Vagina (tissue), 2 donors: ENCODE results near the gene TMEM79. TPM values are rescaled to one million over a fixed set of nuclear protein-coding genes. Genes with fewer than 3 reads are reported as not detected.

Experiments used
- DNase-seq, 2 donors: peaks; one replicate each; pipeline ENCODE4 v3.0.0-alpha.2; 2017; ENCODE audit errors: extremely low spot score in 2 of 2
- H3K27ac ChIP-seq: fragments of 200-600 bp; sonication (generic); one replicate; pipeline ENCODE4 v1.5.1; 2019
- H3K27me3 ChIP-seq: fragments of 200-600 bp; sonication (generic); one replicate; pipeline ENCODE4 v1.5.1; 2019
- H3K36me3 ChIP-seq, 2 donors: fragments of 200-600 bp; sonication (generic); one replicate each; pipeline ENCODE4 v1.5.1; 2017 to 2019
- H3K4me1 ChIP-seq: fragments of 200-600 bp; sonication (generic); one replicate; pipeline ENCODE4 v1.5.1; 2019
- H3K4me3 ChIP-seq, 2 donors: fragments of 200-600 bp; sonication (generic); 1 replicate in 1 of 2; 2 replicates in 1 of 2; pipeline ENCODE4 v1.5.1; 2016 to 2019
- H3K9me3 ChIP-seq: fragments of 200-600 bp; sonication (generic); one replicate; pipeline ENCODE4 v1.5.1; 2019
- POLR2A ChIP-seq, 2 donors: fragments of 450-650 bp; IDR thresholded peaks; one replicate each; pipeline ENCODE4 v1.6.1; 2017; ENCODE audit warnings: antibody characterized with exemption in 2 of 2, mild to moderate bottlenecking in 2 of 2, moderate library complexity in 2 of 2
- POLR2AphosphoS5 ChIP-seq, 2 donors: sonication (generic); formaldehyde crosslinking; IDR thresholded peaks; one replicate each; pipeline ENCODE4 v1.9.0; 2017; ENCODE audit warnings: antibody characterized with exemption in 2 of 2, mild to moderate bottlenecking in 2 of 2, low read depth in 1 of 2; ENCODE audit not compliant: insufficient read depth in 1 of 2
- intact Hi-C: fragments of 100-400 bp; cut with DNase I; formaldehyde crosslinking; loops from one replicate; pipeline ENCODE4 v1.15.1; 2023
- total RNA-seq: library from RNA; depleted of rRNA; stranded (reverse); fragments of >200 nt; gene quantifications from one replicate; pipeline ENCODE4 v1.2.3, GENCODE V29; 2016
- TF ChIP-seq, protein P1 (sequence below), 3 experiments: fragments of 450-650 bp in 2 of 3; fragments of 200-600 bp in 1 of 3; sonication (generic) in 1 of 3; IDR thresholded peaks; one replicate each; pipeline ENCODE4 v1.5.1; 2017 to 2019; ENCODE audit warnings: antibody characterized with exemption in 3 of 3, mild to moderate bottlenecking in 2 of 3, moderate library complexity in 2 of 3

The TMEM79 gene
- total RNA-seq, 1 donor from 2014 or later, result 27.3 TPM

DNA sequence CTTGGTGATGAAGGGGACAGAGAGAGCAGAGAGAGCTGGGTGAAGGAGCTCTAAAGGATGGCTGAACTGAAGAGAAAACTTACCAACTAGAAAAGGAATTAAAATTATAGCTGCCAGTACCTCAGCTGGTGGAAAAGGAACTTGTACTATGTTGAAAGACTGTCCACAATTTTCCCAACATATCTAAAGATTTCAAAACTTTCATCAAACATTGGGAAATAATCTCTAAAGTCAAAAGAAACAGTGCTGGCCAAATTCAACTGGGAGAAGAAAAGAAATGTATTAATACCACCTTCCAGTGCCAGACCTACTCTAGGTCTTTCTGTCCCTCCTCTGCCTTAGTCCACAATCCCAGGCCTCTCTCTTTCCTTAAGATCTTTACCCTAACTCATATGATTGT lies 7.6 kb upstream of the TMEM79 start:
- TF ChIP-seq POLR2AphosphoS5 (IDR thresholded peaks at IDR 0.05; ENCODE audit: insufficient read depth in 1 of 2, low read depth in 1 of 2) (no peak), POLR2A (IDR thresholded peaks at IDR 0.05) (no peak)
- TF ChIP-seq, protein P1, sequence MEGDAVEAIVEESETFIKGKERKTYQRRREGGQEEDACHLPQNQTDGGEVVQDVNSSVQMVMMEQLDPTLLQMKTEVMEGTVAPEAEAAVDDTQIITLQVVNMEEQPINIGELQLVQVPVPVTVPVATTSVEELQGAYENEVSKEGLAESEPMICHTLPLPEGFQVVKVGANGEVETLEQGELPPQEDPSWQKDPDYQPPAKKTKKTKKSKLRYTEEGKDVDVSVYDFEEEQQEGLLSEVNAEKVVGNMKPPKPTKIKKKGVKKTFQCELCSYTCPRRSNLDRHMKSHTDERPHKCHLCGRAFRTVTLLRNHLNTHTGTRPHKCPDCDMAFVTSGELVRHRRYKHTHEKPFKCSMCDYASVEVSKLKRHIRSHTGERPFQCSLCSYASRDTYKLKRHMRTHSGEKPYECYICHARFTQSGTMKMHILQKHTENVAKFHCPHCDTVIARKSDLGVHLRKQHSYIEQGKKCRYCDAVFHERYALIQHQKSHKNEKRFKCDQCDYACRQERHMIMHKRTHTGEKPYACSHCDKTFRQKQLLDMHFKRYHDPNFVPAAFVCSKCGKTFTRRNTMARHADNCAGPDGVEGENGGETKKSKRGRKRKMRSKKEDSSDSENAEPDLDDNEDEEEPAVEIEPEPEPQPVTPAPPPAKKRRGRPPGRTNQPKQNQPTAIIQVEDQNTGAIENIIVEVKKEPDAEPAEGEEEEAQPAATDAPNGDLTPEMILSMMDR (IDR thresholded peaks at IDR 0.05), result no peak
- no peak for DNase-seq
- intact Hi-C loops, result no loop called here
- peaks cover 17% of the 10 kb centered on the region for H3K4me1 ChIP-seq
- no peaks in the 10 kb centered on the region for H3K27me3 ChIP-seq
- peaks cover 0 to 73% of the 10 kb centered on the region in 2 donors for H3K36me3 ChIP-seq
- H3K4me3 ChIP-seq, result no peak overlapping the region
- no peaks in the 10 kb centered on the region for H3K9me3 ChIP-seq
- no peak overlapping the region for H3K27ac ChIP-seq

DNA sequence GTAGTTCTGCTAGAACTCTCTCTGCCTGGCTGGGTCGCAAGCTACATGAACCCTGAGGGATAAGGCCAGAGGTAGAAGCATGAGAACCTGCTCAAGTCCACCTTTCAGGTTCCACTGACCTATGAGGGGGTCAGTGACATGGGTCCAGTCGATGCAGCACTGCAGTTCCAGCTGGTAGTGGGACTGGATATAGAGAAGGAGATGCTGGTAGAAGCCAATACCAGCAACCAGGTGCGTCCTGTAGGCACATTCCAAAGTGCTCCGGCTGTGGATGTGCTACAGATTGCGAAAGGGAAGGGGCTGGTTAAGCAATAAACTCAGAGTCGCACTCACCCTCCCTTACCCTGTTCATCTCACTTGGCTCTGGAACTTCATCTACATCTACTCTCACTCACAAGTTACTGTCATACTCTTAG lies 7.2 kb upstream of the TMEM79 start:
- H3K27ac ChIP-seq, result no peak overlapping the region
- H3K4me1 ChIP-seq, result peaks cover 22% of the 10 kb centered on the region
- no peak overlapping the region for H3K4me3 ChIP-seq
- H3K27me3 ChIP-seq, result no peaks in the 10 kb centered on the region
- intact Hi-C loops, result no loop called here
- H3K9me3 ChIP-seq, result no peaks in the 10 kb centered on the region
- peaks cover 0 to 69% of the 10 kb centered on the region in 2 donors for H3K36me3 ChIP-seq
- DNase-seq, result no peak
- TF ChIP-seq, protein P1 (IDR thresholded peaks at IDR 0.05), result no peak
- TF ChIP-seq POLR2AphosphoS5 (IDR thresholded peaks at IDR 0.05; ENCODE audit: insufficient read depth in 1 of 2, low read depth in 1 of 2), result no peak
- TF ChIP-seq POLR2A (IDR thresholded peaks at IDR 0.05), result no peak

DNA sequence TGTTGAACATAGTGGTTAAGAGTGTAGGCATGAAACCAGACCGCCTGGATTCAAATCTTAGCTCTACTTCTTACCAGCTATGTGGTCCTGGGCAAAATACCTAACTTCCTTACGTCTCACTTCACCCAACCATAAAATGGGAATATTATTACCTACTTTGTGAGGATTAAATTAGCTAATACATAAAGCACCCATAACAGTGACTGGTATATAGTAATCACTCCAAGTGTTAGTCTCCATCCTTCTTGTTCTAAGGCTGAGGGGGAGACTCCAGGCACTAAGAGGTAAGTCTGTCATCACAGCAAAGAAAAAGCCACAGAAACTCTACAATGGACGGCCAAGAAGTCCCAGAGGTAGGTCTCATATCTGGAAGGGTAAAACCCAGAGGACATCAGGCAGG lies 4.3 kb upstream of the TMEM79 start:
- Histone ChIP-seq H3K27ac (no peak overlapping the region), H3K4me1 (peaks cover 42% of the 10 kb centered on the region), H3K27me3 (no peaks in the 10 kb centered on the region), H3K4me3 (no peak overlapping the region), H3K36me3 (peaks cover 0 to 40% of the 10 kb centered on the region in 2 donors), H3K9me3 (no peaks in the 10 kb centered on the region)
- no peak for DNase-seq
- TF ChIP-seq POLR2A (IDR thresholded peaks at IDR 0.05) (no peak), POLR2AphosphoS5 (IDR thresholded peaks at IDR 0.05; ENCODE audit: insufficient read depth in 1 of 2, low read depth in 1 of 2) (no peak)
- TF ChIP-seq, protein P1 (IDR thresholded peaks at IDR 0.05), result no peak
- intact Hi-C loops, result no loop called here

DNA sequence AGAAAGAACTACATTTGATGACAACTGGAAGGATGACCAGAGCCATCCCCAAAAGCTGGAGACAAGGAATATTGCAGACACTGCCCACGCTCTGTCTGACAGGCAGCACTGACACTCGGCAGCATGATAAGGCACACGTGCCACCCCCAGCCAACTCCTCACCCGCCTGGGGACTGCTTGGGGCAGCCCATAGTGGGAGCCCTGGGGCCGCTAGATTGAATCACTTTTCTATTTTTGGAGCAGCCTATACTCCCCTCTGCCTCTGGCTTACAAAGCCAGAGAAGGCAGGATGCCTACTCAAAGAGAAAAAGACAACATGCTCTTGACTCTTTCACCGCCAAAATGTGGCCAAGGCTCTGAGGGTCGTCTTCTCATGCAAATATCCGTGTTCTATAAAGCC lies 2.8 kb upstream of the TMEM79 start:
- peaks cover 52% of the 10 kb centered on the region for H3K4me1 ChIP-seq
- TF ChIP-seq, protein P1 (IDR thresholded peaks at IDR 0.05), result no peak
- TF ChIP-seq POLR2A (IDR thresholded peaks at IDR 0.05), result no peak
- TF ChIP-seq POLR2AphosphoS5 (IDR thresholded peaks at IDR 0.05; ENCODE audit: insufficient read depth in 1 of 2, low read depth in 1 of 2), result no peak
- peak overlapping the region; percentile 94 for H3K27ac ChIP-seq
- DNase-seq, result no peak
- intact Hi-C loops, result no loop called here
- peak overlapping the region; percentile 90 to 94 for H3K4me3 ChIP-seq
- H3K27me3 ChIP-seq, result no peaks in the 10 kb centered on the region
- peaks cover 0 to 31% of the 10 kb centered on the region in 2 donors for H3K36me3 ChIP-seq
- H3K9me3 ChIP-seq, result no peaks in the 10 kb centered on the region

DNA sequence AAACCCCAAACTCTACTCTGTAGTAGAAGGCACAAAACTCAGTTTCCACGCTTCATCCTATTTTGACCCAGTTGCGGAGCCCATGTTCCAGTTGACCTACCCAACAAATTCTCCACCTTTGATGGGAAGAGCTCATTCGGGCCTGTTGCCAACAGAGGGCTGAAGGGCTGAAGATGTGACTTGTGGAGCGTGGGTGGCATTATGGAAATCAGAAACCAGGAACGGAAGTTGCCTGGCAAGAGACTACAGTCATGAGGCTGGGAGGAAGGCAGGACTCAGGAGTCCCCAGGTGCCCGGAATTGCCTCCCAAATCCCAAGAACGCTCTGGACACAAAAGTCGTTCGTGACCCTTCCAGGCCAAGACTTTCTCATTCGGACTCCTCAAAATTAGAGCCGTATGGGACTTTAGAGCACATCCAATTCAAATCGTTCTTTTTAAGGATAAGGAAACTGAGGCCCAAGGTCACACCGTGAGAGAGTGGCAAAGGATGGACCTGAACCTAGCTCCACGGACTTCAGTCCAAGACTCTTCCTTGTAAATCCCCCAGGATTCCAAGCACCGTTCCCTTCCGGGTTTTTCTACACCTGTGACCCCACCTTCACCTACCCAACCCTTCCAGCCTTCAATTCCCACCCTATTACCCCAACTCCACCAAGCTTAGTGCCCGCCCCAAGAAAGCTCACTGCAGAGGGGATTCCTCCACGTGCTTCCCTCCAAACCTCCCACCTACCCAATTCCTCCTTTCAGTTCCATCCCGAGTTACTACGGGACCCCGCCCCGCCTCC lies 2.2 kb upstream of the TMEM79 start:
- Histone ChIP-seq H3K9me3 (no peaks in the 10 kb centered on the region), H3K27ac (peak overlapping the region; percentile 94), H3K36me3 (peaks cover 0 to 26% of the 10 kb centered on the region in 2 donors), H3K27me3 (no peaks in the 10 kb centered on the region), H3K4me1 (peaks cover 52% of the 10 kb centered on the region), H3K4me3 (peak overlapping the region; percentile 90 to 94)
- no peak for TF ChIP-seq POLR2AphosphoS5 (IDR thresholded peaks at IDR 0.05; ENCODE audit: insufficient read depth in 1 of 2, low read depth in 1 of 2)
- TF ChIP-seq POLR2A (IDR thresholded peaks at IDR 0.05), result no peak
- TF ChIP-seq, protein P1 (IDR thresholded peaks at IDR 0.05), result no peak
- DNase-seq, result no peak
- intact Hi-C loops, result no loop called here
